Endometrium (tissue), 2 donors: ENCODE results near the gene RELL2.

Experiments used
- FAIRE-seq: peaks from 2 replicates; lab custom pipeline; 2012; peaks lifted over from hg19 to GRCh38; lab: Jason Lieb, UNC
- donor health status: control.
- donor health status: control.

Gene RELL2

DNA sequence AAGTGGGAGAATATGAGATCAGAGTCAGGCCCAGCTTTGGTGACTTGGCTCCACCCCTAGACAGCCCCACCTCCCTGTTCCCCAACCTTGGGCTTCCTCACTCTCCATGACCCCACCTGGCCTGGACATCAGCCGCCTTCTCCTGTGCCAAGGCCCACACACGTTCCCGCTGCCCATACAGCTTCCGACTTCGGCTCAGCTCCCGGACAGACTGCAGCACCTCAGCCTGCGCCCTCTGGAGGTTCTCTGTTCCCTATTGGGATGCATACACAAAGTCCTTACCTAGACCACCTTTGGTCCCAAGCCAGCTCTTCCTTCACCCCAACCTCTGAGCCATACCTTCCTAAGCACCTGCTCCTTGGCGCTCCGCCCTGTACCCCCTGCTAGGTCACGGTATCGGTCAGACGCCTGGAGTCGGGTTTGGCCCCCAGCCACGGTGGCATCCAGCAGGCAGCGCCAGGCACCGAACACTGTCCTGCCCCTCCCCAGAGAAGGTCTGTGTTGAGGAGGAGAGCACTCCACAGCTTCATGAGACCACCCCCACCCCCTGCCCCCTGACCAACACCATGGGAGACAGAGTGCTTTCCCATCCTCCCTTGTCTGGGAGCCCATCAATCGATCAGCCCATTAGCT is 12.4 kb downstream of the RELL2 start:
- no peak for FAIRE-seq

DNA sequence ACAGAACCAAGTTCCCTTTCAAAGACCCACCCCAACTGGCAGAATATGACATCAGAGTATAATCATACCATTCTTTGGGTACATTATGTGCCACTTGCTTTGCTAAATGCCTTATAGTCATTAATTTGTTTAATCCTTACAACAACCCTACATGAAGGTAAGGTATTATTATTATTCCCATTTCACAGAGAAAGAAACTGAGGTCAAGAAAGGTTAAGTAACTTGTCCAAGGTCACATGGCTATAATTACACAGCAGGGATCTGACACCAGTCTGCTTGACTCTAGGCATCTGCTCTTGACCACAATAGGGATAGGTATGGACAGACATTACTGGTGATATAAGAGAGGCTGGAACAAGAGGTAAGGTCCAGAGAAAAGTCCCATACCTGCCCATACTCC is 13.2 kb downstream of the RELL2 start:
- no peak for FAIRE-seq

DNA sequence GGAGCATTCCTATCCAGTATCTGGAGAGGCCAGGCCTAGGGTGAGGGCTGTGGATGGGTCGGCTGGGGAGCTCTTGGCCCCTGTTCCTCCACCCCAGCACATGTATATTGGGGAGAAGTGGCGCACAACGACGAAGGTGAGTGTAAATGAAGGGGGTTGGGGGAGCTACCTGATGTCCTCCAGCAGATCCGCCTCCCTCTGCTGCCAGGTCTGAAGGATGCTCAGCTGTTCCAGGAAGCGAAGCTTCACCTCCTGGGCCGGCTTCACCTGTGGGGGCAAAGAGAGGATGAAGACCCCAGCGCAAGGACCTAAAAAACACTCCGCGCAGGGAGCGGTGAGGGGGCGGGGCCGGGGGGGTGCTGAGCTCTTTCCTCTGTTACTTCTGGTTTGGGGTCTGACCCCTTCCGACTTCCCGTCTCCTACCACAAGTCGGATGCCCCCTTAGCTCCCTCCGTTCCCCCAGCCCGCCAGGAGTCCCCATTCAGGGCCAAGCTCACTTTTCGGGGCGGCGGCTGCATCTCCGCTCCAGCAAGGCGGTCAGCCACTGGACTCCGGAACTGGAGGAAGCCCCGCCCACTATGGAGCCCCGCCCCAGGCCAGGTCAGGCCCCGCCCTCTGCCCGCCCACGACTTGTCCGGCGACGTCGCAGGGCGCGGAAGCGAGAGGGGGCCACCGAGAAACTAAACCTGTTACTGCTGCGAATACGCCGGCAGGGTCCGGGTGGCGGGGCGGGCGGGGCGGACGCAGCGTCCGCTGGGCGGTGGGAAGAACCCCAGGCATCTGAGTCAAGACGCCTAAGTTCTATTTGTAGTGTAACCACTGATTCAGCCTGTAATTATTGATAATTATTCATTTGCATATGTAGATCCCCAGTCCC is 14.3 kb downstream of the RELL2 start, which contains the start of gene FCHSD1:
TSS of gene FCHSD1 (minus strand) at position 568 of the 877 bp plus-strand sequence. CDS start at position 518, 50 bp downstream.
- FAIRE-seq, result no peak

DNA sequence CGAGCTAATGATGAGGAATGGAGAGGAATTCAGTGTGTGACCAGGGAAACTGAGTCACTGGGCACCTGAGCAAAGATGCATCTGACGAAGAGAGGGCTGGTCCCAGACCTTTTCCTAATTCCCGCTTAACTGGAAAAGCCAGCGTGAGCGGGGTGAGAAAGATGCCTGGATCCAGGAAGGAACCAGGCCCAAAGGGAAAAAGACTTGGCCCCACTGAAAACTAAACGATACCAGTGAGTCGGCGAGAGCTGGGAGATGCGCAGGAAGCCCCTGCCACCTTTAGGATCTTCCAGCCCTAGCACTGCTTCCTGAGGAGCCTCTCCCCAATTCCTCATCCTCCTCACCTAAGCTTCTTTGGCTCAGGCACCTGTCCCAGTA is 14.9 kb downstream of the RELL2 start:
- no peak for FAIRE-seq

DNA sequence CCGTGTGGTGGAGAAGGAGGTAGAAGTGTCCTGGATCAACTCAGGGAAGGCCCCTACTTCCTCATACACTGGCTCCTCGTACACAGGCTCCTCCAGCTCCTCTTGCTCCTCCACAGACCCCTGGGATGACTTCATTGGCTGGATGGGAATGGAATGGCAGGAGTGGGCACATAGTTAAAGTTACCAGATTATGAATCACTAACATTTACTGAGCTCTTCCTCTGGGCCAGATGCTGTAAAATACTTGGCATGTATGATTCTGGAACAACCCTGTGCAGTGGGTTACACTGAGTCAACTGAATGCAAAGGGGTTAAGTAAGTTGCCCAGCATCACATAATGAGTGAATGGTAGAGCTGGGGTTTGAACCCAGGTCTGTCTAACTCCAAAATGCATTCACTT is 17.5 kb downstream of the RELL2 start:
- no peak for FAIRE-seq

DNA sequence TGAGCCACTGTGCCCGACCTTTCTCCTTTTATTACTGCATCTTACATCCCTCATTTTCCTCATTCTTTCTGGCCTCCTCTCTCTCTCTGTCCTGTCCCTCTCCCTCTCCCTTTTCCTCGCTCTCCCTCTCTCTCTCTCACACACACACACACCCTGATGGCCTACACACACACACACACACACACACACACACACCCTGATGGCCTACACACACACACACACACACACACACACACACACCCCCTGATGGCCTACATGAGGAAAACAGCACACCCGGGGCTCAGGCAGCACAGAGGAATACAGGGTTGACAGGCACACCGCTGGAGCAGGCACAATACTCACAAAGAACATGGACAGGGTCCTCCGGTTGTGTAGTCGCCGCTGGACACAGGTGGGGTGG is 18.2 kb downstream of the RELL2 start:
- FAIRE-seq, result no peak

DNA sequence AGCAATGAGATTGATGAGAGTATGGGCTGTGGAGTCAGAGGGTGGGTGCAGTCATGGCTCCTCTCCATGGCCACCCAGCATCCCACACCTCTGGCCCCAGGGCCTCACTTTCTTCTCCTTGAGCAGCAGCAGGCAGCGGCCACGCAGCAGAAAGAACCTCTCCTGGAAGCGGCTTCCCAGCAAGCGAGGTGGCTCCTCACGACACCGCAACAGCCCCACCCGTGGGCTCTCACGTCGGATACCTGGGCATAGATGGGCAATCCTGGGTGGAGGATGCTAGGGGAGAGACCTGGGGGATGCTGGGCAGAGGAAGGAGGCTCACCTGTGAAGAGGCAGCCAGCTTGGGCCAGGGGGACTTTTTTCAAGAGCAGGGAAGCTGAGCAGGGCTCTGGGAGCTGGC is 19.6 kb downstream of the RELL2 start:
- no peak for FAIRE-seq

DNA sequence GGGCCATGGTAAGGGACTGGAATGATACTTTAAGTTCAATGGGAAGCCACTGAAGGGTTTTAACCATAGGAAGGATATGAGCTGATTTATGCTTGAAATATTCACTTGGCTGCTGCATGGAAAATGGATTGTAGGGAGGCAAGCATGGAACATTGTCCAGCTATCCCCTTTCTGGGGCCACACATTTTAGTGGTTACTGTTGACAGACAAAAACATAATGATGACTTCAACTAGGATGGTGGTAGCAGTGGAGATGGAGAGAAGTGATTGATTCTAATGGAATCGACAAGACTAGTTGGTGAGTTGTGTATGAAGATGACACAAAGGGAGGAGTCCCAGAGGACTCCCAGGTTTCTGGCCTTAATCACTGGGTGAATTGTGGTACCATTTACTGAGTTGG is 20.6 kb downstream of the RELL2 start:
- no peak for FAIRE-seq

DNA sequence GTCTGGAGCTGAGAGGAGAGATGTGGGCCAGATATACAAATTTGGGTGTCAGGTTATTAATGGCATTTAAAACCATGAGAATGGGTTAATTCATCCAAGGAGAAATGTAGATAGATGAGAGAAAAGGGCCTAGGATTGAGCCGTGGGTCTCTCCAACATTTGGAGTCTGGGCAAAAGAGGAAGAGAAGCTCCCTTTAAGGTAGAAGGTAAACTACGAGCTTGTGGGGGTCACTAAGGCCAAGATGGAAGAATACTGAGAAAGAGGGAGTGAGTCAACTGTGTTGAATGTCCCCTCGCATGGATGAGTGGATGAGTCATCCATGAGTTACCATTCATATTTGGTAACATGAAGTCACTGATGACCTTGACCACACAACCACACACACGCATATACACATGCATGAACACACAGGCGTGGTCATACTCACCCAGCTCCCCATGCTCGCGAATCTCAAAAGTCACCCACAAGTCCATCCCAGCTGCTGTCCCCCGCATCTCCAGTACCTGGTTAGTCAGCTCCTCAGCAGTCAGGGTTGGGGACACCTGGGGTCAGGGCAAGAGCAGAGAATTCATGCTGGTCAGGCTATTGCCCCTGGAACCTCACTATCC is 21.2 kb downstream of the RELL2 start:
- FAIRE-seq, result no peak

DNA sequence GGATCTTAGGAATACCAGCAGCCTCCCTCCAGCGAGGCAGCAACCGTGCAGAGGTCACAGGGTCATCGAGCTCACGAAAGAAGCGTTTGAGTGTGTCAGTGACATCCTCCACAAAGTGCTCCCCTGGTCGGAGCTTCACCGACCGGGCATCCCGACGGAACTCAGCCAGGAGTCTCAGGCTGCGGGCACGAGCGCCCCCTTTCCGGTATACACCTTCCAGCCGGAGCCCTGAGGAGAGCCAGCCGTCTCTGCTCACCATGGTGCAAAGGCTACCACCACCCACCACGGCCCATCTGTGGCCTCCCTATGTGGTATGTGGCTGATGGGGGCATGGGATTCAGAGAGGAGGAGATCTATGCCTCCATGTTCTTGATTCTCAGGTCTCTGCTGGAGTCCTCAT is 25.2 kb downstream of the RELL2 start:
- no peak for FAIRE-seq

DNA sequence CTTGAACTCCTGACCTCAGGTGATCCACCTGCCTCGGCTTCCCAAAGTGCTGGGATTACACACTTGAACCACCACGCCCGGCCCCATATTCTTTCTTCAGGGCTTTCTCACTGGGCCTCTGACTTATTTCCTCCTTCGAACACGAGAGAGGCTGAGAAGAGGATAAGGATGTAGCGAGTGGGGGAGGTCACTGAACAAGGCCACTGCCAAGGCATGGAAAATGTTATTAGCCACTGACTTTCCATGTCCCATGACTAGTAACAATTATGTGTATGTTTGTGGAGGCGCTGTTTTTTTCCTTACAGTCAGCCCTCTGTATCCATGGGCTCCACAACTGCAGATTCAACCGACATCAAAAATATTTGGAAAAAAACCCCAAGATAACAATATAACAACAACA is 26.7 kb downstream of the RELL2 start:
- FAIRE-seq, result no peak

DNA sequence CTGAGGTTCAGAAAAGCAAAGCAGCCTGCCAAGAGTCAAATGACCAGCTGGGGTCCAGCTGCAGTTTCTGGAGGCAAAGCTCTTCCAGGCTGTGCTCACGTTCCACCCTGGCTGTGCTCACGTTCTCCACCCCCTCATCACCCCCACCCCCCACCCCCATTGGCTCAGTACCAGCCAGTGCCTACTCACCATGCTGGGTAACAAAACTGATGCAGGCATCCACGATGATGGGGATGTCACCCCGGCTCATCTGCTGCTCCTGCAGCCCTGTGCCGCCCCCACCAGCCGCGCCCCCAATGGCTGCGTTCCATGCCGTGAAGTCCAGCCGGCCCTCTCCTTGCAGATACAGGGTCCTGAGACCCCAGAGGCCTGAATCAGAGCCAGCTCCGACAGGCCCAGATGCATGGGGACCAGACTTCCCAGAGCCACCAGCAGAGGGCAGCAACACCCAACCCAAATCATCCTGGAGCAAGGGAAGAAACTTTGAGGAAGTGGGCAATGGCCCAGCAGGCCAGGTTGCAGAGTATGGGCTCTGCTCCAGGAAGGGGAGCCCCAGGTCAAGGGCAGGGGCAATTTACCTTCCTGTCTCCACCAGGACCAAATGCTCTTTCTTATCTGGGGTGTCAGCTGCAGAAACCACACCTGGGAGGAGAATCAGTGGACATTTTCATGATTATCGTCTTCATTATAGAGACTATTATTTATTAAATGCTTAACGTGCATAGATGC is 28.1 kb downstream of the RELL2 start:
- no peak for FAIRE-seq

DNA sequence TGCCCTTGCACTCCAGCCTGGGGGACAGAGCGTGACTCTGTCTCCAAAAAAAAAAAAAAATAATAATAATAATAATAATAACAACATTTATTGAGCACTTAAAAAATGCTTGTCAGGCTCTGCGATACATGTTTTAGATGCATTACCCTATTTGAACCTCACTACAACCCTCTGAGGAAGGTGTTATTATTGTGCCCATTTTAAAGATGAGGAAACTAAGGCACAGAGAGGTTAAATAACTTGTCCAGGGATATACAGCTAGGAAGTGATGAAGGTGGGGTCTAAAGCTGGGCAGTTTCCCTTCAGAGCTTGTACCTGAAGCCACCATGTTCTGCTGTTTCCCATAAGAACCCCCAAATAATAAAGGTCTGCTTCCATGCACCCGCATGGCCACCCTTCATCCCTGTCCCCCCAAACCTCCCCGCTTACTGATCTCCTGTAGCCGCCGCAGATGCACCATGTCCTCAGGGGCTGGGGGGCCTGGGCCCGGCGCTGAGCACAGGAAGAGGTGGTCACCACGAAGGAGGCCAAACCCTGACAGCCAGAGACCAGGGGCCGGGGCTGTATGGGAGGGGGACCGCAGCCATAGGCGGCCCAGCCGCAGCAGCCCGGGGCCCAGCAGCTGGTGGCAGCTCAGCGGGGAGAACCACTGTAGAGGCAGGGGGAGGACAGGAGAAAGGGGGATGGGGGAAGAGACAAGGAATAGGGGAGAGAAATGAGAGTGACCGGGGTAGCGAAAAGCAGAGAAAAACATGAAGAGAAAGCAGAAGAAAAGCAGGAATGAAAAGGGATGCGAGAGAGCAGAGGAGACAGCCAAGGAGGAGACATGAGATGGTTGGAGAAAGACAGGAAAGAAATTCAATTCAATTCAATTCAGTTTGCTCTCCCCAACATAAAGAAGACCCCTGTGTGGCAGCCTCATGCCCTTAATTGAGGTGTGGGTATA is 29.5 kb downstream of the RELL2 start:
- no peak for FAIRE-seq

DNA sequence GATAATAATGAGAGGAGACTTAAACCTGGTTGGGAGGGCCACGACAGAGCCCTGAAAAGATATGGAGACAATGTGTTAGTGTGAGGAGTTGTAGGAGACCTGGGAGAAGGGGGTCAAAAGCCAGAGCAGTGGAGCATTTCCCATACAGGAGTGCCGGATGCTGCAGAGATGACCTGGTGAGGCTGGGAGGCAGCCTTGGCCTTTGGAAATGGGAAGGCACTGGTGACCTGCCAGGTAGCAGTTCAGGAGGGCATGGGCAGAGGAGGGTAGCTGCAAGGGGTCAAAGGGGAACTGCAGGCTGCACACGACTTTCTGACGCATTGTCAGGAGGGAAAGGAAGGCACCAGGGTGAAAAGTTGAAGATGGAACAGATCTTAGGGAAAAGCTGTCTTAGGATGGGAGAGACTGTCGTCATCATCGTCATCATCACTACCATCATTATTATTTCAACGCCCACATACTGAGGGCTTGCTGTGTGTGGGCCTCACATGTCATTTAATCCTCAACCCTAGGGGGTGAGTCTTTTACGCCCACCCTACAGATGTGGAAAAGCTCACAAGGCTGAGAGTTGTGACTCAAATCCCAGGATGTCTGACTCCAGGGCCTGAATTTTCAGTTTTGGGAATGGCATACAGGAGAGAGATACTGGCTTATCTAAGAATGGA is 31.9 kb downstream of the RELL2 start:
- no peak for FAIRE-seq

DNA sequence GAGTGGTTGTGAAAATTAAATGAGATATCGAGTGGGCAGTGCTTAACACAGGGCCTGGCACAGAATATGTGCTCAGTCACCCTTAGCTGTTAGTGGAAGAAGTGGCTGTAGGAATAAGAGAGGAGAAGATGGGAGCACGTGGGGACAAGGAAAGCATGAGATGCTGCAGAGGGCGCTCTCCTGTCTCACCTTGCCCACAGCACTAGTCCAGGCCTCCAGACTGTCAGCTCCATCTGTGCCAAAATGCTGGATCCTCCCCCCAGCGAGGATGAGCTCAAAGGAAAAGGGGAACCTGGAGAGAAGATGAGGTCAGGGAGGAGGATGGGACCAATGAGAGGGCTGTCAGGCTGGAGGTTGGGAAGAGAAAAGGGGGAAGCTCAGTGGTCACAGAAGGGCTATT is 32.7 kb downstream of the RELL2 start:
- no peak for FAIRE-seq

DNA sequence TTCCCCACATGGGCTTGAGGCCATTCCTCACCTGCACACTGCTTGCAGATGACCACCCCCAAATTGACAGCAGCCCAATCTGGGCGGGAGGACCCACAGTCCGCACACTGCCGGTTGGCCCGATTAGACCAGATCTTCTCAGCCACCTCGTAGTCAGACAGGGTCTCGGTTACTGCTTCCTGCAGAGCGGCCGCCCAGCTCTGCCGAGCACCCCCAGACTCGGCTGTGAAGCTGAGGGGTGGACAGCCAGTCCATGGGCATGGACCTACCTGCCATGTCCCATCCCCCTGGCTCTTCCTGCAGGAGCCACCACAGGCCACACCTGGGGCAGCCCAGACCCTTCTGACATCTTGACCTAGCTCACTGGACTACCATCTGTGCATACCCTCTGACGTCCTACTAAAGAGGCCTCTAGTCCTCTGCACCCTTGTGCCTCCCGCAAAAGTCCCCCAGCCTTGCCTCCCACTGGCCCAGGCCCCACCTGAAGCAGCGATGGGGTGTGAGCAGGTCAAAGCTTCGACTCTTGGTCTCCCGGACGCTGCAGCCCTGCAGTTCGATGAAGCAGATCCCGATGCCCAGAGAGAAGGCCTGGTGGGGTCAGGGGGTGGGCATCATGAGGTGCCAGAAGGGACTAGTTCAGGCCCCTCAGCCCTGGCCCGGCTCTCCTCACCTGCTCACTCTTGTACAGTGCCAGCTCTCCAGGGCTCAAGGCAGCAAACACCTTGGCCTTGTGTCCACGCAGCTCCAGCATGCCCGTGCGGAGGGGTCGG is 35.5 kb downstream of the RELL2 start:
- no peak for FAIRE-seq

DNA sequence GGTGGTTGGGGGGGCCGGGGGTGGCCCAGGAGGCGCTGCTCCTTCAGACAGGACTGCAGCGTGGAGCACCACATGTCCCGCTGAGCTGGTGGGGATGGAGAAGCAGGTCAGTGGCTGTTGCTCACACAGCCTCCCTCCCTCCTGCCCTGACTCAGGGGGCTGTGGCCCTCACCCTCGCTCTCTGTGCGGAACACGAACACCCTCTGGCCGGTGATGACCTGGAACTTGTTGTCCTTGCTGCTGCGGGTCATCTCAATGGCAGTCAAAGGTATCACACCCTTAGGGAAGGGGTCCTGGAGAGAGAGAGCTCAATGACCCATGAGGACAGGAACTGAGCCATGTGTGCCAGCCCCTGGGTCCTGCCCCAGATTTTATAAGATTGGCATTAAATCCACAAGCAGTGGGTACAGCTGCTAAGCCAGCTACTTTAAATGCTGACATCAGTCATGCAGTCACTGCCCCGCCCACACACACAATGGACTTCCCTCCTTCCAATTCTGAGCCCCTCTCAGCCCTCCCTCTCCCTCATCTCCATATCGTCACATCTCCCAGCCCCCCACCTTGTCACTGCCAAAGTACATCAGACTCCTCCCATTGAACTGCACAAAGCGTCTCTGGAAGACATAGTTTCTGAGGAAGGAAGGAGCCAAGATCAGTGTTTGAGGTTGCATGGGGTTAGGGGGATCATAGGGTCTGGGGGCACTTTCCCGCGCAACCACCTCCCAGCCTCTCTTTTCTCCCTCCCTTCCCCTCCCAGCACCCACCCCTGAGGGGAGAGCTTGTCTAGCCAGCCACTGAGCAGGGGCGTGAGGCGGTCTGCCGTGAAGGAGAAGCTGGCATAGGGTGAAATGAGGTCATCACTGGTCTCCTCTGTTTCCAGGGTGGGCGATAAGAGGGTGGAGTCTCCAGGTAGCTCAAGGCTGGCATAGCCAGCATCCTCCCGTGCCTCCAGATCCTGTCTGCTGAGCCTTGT is 36.3 kb downstream of the RELL2 start:
- FAIRE-seq, result no peak

DNA sequence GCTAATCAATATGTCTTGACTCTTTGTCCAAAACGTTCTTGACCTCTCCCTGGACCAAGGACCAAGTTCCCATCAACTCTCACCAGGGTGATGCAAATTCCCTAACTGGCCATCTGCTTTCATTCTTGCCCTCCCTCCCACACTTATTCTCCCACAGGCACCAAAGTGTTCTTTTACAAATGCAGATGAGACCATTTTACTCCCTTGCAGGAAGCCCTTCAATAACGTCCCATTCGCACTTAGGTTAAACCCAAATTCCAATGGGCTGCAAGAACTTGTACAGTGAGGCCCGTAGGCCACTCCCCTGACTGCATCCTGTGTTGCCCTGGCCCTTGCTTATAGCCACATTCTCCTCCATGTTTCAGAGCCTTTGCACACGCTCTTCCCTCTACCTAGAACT is 38.0 kb downstream of the RELL2 start:
- no peak for FAIRE-seq

DNA sequence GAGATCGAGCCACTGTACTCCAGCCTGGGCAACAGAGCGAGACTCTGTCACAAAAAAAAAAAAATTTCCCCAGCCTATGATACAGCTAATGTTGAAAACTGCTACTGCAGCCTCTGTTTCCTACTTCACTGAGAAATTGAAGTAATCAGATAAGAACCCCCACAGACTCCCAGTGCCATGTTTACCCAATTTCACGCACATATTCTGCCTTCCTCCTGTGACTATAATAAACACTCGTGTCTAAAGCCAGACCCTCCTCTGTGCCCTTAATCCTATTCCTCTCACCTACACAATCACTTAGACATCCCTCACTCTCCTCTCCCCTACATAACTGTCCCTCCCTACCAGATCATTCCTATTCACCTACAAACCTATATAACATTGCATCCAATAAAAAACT is 38.9 kb downstream of the RELL2 start:
- FAIRE-seq, result no peak
